ENCODE data around the gene TFAP2D.
A peak's percentile ranks its signal among the peaks of the same experiment; 100 is the strongest.

Gene TFAP2D

DNA sequence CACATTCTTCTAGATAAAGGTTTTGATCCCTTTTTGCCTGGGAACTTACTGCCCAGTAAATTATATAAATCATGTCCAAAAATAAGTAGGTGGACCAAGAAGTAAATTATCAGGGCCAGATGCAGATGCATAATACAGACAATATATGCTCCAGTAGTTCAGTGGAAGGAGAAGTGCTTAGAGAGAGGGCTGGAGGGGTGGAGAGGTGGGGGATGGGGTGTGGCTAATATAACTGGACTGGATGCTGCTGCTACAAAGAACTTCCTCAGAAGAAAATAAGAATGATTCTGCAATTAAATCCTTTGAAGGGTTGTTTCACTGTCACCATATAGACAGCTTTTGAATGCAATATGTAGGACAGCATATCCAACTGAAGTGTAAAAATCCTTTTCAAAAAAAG lies 14.8 kb upstream of the TFAP2D start:
- peak; percentile 52 for DNase-seq
- H3K4me1 ChIP-seq: peaks cover 3% of the 10 kb centered on the region
- no peaks in the 10 kb centered on the region for H3K9me3 ChIP-seq
- no peaks in the 10 kb centered on the region for H3K36me3 ChIP-seq
- peak overlapping the region; percentile 23 for H3K4me3 ChIP-seq (ENCODE audit: low read depth, low read length)
- TF ChIP-seq, protein P1, sequence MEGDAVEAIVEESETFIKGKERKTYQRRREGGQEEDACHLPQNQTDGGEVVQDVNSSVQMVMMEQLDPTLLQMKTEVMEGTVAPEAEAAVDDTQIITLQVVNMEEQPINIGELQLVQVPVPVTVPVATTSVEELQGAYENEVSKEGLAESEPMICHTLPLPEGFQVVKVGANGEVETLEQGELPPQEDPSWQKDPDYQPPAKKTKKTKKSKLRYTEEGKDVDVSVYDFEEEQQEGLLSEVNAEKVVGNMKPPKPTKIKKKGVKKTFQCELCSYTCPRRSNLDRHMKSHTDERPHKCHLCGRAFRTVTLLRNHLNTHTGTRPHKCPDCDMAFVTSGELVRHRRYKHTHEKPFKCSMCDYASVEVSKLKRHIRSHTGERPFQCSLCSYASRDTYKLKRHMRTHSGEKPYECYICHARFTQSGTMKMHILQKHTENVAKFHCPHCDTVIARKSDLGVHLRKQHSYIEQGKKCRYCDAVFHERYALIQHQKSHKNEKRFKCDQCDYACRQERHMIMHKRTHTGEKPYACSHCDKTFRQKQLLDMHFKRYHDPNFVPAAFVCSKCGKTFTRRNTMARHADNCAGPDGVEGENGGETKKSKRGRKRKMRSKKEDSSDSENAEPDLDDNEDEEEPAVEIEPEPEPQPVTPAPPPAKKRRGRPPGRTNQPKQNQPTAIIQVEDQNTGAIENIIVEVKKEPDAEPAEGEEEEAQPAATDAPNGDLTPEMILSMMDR (IDR thresholded peaks at IDR 0.05; ENCODE audit: low read depth, low read length): no peak
- H3K27me3 ChIP-seq: no peaks in the 10 kb centered on the region

DNA sequence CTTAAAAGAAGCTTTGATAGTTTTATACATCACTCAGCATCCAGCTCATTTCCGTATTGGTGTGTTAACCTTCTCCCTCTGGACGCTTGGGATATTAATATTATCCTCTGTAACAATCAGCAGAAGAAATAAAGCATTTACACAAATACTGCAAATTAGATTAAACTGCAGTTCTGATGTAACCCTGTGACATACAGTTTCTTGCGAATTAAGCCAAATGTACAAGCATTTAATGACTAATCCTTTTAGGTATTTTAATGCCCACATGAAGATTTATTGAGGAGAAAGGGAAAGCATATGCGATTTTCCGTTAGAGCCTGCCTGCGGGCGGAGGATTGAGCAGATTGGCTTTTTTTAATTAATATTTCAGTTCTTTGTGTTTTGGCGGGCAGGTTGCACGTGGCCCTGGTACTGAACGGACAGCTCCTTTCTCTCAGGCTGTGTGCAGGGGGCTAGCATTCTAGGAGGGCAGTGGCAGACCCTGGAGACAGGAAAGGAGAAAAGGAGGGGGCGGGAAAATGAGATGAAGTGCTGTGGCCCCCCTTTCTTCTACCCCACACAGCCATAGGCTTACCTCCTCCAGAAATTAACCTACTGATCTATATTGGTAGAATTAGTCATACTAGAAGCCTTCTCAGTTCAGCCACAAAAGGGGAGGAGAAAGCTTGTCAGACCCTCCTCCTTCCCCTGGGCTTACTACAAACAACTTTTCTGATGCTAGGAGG lies 14.1 kb upstream of the TFAP2D start:
- TF ChIP-seq, protein P1 (IDR thresholded peaks at IDR 0.05; ENCODE audit: low read depth, low read length): no peak
- Histone ChIP-seq H3K36me3 (no peaks in the 10 kb centered on the region), H3K27me3 (no peaks in the 10 kb centered on the region), H3K4me1 (peaks cover 3% of the 10 kb centered on the region), H3K4me3 (ENCODE audit: low read depth, low read length) (peak overlapping the region; percentile 23), H3K9me3 (no peaks in the 10 kb centered on the region)
- peak; percentile 51 for DNase-seq

DNA sequence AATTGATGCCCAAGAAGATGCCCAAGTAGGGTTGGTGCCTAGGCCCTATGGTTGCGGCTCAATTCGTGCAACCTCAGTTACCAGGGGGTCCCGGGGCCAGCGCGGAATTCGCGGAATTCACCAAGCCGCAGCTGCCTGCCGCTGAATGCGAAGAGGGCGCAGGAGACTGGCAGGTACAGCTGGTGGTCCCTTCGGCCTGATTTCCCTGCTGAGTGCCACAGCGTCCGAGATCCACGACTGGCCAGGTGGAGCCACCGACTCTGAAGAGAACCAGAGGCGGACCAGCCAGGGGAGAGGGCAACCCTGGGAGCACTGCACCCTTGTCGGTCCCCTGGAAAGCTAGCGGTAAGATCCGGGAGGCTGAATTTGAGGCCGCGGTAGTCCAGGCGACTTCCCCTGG lies 6.8 kb upstream of the TFAP2D start:
- no peak overlapping the region for H3K4me3 ChIP-seq (ENCODE audit: low read depth, low read length)
- DNase-seq: no peak
- H3K4me1 ChIP-seq: no peaks in the 10 kb centered on the region
- H3K9me3 ChIP-seq: no peaks in the 10 kb centered on the region
- TF ChIP-seq, protein P1 (IDR thresholded peaks at IDR 0.05; ENCODE audit: low read depth, low read length): no peak
- H3K36me3 ChIP-seq: no peaks in the 10 kb centered on the region
- H3K27me3 ChIP-seq: no peaks in the 10 kb centered on the region; the same call in 1 of the 2 replicates

DNA sequence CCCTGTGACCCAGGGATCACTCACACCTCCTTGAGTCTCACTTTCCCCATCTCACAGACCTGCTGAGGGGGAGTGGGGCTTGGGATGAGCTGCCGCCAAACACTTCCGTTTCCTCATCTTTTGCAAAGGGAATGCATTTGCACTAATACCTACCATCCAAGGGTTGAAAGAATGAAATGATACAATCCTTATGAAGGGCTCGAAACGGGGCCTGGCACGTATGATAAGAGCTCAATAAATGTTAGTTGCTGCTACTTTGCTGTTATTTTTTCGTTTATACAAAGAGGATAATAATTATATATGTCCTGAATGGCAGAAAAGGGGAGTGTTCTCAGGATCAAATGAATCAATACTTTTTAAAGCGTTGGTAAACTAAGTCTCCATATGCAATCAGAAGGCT lies 6.1 kb upstream of the TFAP2D start:
- DNase-seq: no peak
- no peaks in the 10 kb centered on the region for H3K9me3 ChIP-seq
- H3K27me3 ChIP-seq: no peaks in the 10 kb centered on the region; the same call in 1 of the 2 replicates
- no peaks in the 10 kb centered on the region for H3K4me1 ChIP-seq
- H3K36me3 ChIP-seq: no peaks in the 10 kb centered on the region
- TF ChIP-seq, protein P1 (IDR thresholded peaks at IDR 0.05; ENCODE audit: low read depth, low read length): no peak
- no peak overlapping the region for H3K4me3 ChIP-seq (ENCODE audit: low read depth, low read length)

DNA sequence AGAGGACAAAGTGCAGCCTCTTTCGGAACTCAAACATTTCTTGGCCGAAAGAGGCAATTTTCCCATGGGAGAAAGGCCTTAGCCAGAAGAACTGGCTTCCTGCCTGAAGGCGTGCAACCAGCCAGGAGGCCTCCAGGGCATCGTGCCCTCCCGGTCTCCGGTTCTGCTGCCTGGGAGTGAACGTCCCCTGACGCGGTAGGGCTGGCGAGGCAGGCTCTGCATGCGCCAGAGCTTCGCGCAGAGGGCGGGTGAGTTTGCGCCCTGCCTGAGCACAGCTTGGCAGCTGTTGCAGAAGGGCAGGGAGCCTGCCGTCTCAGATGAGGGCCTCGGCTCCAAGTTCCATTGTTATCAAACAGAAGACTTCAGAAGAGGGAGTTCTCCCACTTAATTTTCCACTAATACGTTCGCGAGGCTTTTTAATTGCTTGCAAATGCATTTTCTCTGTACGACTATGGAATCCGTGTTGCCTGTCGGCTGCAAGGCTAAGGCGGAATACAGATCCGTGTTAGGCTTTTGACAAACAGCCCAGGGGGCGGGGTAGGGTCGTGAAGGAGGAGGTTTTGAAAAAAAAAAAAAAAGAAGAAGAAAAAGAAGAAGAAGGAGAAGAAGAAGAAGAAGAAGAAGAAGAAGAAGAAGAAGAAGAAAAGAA lies 5.5 kb upstream of the TFAP2D start:
- Histone ChIP-seq H3K4me1 (no peaks in the 10 kb centered on the region), H3K36me3 (no peaks in the 10 kb centered on the region), H3K9me3 (no peaks in the 10 kb centered on the region), H3K27me3 (peaks cover 2% of the 10 kb centered on the region), H3K4me3 (ENCODE audit: low read depth, low read length) (no peak overlapping the region)
- TF ChIP-seq, protein P1 (IDR thresholded peaks at IDR 0.05; ENCODE audit: low read depth, low read length): no peak
- DNase-seq: peak; percentile 42
